MG63 (cell line): ENCODE results near the gene ZDHHC14. TPM values are rescaled to one million over a fixed set of nuclear protein-coding genes. Genes with fewer than 3 reads are reported as not detected.
A peak's percentile ranks its signal among the peaks of the same experiment; 100 is the strongest.

Experiments used
- DNase-seq: peaks from one replicate; pipeline ENCODE4 v3.0.0-alpha.2; 2020
- H3K27me3 ChIP-seq: fragments of 250-450 bp; sonication (Bioruptor Pico); 2 replicates; pipeline ENCODE4 v1.5.1; 2020; ENCODE audit warnings: mild to moderate bottlenecking, moderate library complexity
- H3K36me3 ChIP-seq: fragments of 250-450 bp; sonication (Bioruptor Pico); 2 replicates; pipeline ENCODE4 v1.5.1; 2020; ENCODE audit warnings: mild to moderate bottlenecking, moderate library complexity
- H3K4me3 ChIP-seq: fragments of 250-450 bp; sonication (Bioruptor Pico); 2 replicates; pipeline ENCODE4 v1.5.1; 2020; ENCODE audit warnings: mild to moderate bottlenecking, moderate library complexity
- H3K9me3 ChIP-seq: fragments of 250-450 bp; sonication (Bioruptor Pico); 2 replicates; pipeline ENCODE4 v1.5.1; 2020; ENCODE audit warnings: mild to moderate bottlenecking, moderate library complexity
- total RNA-seq: library from RNA; depleted of rRNA; stranded (reverse); fragments of >200 nt; shearing (Covaris generic); gene quantifications from 2 replicates; pipeline ENCODE4 v1.2.3, GENCODE V29; 2014; ENCODE audit warnings: low replicate concordance

ZDHHC14 gene
- total RNA-seq, 1 experiment from 2014 or later, result 4.4 TPM

- Histone ChIP-seq H3K4me3 (no peak overlapping the region), H3K27me3 (no peaks in the 10 kb centered on the region)
- DNase-seq, result no peak
Measured at GRCh38 chr6:157510323-157511188, 129.6 kb downstream of the ZDHHC14 start.

DNA sequence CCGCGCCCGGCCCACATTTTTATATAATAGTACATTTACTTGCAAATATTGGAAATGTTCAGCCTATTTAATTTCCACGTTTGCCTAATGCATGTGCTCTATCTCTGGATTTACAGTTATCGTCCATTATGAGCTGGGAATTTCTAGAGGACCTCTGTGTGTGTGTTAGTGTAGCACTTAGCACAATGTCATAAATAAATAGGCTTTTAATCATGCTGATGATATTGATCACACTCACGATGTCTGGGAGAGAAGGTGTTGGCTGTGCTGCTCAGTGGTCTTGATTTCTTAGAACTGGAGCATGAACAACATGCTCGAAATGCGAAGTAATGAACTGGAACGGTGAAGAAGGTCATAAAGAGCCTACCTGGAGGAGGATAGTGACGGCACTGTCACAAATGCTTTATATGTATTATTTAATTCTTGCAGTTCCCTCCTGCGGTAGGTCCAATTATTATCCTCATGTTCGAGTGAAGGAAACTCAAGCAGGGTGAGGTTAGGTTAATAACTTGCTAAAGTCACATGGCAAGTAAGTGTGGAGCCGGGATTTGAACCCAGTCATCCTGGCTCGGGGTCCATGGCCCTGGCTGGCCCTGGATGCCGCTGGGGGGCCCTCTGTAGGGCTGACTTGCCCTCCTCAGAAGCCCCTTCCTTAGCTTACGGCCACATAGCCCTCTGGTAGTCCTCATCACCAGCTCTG is 130.8 kb downstream of the ZDHHC14 start:
- DNase-seq, result no peak
- Histone ChIP-seq H3K4me3 (no peak overlapping the region), H3K27me3 (no peaks in the 10 kb centered on the region)

More at GRCh38 chr6:157510323-157511188, 129.6 kb downstream of the ZDHHC14 start:
- peaks cover 5% of the 10 kb centered on the region; the same call in 1 of the 2 replicates for H3K9me3 ChIP-seq
- no peaks in the 10 kb centered on the region for H3K36me3 ChIP-seq

GRCh38 chr6:157512382-157512682 is 131.3 kb downstream of the ZDHHC14 start:
- no peaks in the 10 kb centered on the region for H3K9me3 ChIP-seq
- H3K4me3 ChIP-seq, result no peak overlapping the region
- no peaks in the 10 kb centered on the region for H3K36me3 ChIP-seq
- no peak for DNase-seq
- no peaks in the 10 kb centered on the region for H3K27me3 ChIP-seq

More for the DNA sequence above, 130.8 kb downstream of the ZDHHC14 start:
- Histone ChIP-seq H3K36me3 (no peaks in the 10 kb centered on the region), H3K9me3 (no peaks in the 10 kb centered on the region)

DNA sequence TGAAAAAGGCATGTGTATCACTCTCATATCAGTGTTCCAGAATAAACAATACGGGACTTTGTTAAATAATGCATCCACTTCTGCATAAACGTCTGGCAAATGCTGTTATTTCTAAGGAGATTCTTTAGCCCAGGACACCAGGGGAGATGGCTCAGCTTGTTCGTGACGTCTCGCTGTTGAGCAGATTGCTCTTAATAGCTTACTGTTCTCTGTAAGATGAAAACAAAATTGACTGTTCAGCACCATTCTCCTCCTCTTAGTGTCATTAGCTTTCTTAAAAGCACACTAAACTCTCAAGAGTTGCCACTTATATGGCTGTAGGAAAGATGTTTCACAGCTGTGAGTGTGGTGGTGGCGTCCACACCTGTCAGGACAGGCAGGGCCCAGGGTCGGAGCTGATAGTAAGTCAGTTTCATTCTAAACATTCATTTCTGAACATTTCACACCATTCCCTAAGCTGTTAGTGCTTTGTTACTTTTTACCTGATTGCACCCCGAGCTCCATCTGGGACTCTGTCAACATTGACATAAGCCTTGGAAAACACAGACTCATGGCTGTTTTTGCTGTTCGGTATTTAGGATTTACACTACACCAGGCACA is 132.1 kb downstream of the ZDHHC14 start:
- H3K27me3 ChIP-seq, result no peaks in the 10 kb centered on the region
- DNase-seq, result no peak
- no peaks in the 10 kb centered on the region for H3K36me3 ChIP-seq
- H3K4me3 ChIP-seq, result no peak overlapping the region
- no peaks in the 10 kb centered on the region for H3K9me3 ChIP-seq

DNA sequence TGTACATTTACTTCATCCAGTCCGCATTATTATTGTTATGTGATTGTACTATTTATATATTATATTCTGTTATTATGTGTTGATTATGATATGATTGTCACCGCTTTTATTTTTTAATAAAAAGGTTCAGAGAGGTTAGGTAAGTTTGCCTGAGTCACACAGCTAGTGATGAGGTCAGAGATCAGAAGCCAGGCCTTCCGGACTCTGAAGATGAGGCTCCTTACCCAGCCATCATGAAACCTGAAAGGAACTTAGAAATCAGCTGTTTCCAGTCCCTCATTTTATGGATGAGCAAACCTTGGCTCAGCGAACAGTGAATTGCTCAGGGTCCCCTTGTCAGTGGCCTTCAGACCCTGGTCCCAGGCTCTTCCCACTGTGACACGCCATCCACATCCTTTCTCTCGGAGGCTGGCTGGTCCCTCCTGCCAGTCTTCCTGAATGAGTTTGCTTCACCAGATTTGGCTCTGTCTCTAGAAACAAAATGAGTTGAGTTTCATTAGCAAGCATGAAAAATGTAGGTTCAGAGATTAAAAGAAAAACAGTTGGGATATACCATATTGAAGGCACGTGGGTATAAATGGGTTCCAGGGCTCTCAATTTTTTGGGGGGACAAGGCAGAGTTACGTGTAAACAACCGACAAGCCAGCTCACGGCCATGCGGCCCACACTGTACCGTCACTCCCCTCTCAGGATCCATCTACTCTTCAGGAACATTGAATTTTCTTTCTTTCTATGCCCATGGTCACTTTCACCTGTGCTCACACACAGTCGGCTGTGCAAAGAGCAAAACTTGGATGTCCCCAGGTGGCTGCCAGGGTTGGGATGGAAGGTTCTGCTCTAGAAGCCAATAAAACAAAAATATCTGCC is 132.9 kb downstream of the ZDHHC14 start:
- no peaks in the 10 kb centered on the region for H3K9me3 ChIP-seq
- no peak overlapping the region for H3K4me3 ChIP-seq
- H3K27me3 ChIP-seq, result no peaks in the 10 kb centered on the region
- DNase-seq, result no peak
- H3K36me3 ChIP-seq, result no peaks in the 10 kb centered on the region

DNA sequence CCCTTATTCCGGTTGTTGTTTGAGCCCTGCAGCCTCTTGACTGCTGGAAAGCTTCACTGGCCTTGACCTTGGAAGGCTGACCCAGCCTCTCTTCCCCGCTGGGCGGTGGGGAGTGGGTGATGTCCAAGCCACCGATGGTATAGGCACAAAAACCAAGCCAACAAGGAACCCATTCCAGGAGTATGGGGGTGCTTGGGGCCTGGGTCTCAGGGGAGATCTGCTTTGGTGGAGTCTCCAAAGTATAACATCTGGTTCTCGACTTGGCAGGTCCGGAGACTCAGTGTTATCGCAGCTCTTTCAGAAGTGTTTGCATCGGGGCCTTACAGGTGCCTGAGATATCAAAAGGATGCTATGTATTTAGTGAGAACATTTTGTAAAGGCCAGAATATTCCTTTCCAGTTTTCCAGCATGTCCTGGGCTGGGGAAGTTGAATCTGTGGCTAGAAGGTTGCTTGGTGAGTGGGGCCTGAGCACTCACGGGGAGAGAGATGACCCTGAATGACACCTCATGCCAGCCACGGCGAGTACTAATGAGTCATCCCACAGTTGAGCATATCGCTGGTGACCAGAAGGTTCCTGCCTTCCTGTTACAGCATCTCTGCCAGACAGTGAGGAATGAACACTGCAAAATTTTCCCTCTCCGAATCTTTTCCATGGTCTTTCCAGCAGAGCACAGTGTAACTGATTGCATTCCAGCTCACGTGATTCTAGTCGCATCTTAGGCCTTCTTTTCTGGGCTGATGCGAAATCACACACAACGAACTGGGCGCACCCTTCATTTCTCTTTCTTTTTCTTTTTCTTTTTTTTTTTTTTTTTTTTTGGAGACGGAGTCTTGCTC is 133.9 kb downstream of the ZDHHC14 start:
- no peak overlapping the region for H3K4me3 ChIP-seq
- no peaks in the 10 kb centered on the region for H3K36me3 ChIP-seq
- H3K9me3 ChIP-seq, result no peaks in the 10 kb centered on the region
- no peaks in the 10 kb centered on the region for H3K27me3 ChIP-seq
- peak; percentile 65 for DNase-seq

DNA sequence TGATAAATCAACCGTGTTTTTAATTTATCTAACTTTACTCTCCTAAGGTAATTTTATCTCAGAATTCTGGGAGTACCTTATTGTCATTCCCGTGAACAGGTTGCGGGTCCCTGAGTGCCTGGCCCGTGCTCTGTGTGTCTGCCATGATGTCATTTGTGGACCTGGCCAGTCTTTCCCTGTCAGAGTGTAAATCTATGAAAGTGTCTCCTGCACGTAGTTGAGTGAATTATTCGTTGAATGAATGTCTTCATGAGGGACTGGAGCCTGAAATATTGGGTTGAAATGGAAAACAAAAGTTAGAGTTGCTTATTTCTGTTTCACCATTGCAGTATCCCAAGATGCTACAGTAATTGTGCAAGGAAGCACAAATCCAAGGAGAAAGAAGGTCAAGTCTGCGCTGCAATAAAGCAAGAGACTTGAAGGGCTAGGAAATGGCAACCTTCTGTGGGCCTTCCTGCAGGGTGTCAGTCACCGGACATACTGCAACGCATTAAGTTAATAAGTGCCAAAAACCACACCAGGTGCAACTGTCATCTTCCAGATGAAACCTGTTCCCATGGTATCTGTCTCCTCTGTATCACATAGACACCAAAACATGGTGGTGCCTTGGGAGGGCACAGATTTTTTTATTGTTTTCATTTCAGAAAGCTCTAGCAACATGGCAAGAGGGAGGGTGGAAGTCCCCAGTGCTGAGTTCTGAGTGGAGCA is 135.5 kb downstream of the ZDHHC14 start:
- H3K36me3 ChIP-seq, result no peaks in the 10 kb centered on the region
- H3K27me3 ChIP-seq, result no peaks in the 10 kb centered on the region
- no peak overlapping the region for H3K4me3 ChIP-seq
- H3K9me3 ChIP-seq, result no peaks in the 10 kb centered on the region
- no peak for DNase-seq

GRCh38 chr6:157517601-157518359 is 136.8 kb downstream of the ZDHHC14 start:
- no peak for DNase-seq
- Histone ChIP-seq H3K27me3 (no peaks in the 10 kb centered on the region), H3K9me3 (no peaks in the 10 kb centered on the region), H3K36me3 (no peaks in the 10 kb centered on the region), H3K4me3 (no peak overlapping the region)

DNA sequence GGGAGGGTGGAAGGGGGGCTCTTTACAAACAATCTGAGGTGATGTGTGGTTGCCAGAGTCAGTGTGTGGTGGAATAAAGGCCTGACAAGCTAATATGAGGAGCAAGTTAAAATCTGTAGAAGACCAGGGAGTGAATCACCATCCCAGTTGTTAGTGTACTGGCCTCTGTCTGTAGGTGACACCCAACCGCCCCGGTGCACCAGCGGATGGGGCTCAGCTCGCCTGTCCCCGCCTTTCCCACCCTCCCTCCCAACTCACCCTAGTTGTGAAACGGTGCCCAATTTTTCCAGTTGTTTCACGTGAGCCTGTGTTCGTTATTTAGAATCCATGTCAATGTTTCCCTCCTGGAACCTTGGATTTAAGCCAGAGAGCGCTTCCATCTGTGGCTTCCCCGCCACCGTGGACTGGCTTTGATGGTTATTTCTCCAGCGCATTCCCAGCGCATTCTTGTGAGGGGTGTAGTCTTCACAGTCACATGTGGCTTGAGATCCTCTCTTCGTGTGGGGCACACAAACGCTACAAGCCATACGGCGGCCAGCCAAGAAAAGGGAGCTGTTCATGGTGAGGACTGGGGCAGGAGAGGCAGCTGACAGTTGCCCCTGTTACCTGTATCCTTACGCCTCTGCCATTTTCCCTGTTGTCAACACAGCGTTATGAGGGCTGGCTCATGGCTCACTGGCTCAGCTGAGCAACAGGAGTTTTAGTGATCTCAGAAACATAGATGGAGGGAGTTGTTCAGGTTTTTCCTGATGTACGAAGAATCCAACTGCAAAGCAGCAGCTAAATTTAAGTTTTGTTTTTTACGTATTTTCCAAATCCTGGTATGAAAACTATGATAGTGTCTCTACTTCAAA is 137.6 kb downstream of the ZDHHC14 start:
- H3K36me3 ChIP-seq, result no peaks in the 10 kb centered on the region
- no peaks in the 10 kb centered on the region for H3K27me3 ChIP-seq
- DNase-seq, result no peak
- no peaks in the 10 kb centered on the region for H3K9me3 ChIP-seq
- no peak overlapping the region for H3K4me3 ChIP-seq

GRCh38 chr6:157519255-157520116 is 138.5 kb downstream of the ZDHHC14 start:
- no peak overlapping the region for H3K4me3 ChIP-seq
- no peaks in the 10 kb centered on the region for H3K36me3 ChIP-seq
- no peaks in the 10 kb centered on the region for H3K27me3 ChIP-seq
- H3K9me3 ChIP-seq, result no peaks in the 10 kb centered on the region
- no peak for DNase-seq

GRCh38 chr6:157520117-157520406 is 139.1 kb downstream of the ZDHHC14 start:
- H3K36me3 ChIP-seq, result no peaks in the 10 kb centered on the region
- no peaks in the 10 kb centered on the region for H3K9me3 ChIP-seq
- no peak overlapping the region for H3K4me3 ChIP-seq
- DNase-seq, result no peak
- H3K27me3 ChIP-seq, result no peaks in the 10 kb centered on the region

DNA sequence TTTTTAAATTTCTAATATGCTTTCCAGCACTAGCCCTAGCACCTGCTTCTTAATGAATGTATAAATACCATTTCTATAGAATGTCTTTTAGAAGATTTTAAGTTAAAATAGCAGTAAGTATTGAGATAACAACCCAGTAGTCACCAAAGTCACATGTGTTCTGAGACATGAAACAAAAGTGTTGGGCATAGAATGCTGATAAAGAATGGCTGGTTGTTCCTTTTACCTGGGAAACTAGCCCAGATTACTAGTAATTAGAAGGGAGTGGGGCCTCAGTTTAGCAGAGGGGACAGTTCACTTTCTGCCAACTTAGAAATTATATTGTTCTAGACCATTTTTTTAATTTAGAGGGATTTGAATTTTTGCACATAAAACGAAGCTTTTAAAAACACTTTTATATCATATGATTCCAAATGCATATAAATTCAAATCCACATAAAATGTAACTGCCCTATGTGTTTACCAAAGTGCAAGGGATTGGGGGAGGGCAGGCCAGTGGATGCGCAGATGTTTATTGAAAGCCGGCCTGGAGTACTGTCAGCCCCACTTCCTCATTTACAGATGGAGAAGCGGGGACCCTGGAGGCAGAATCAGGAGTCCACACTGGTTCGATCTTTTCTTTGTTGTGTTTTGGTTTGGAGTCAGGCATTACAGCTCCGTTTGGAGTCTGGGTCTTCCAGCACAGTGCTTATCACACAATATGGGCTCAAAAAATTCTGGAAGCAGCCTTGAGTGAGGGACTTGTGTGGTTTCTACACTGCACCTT is 139.8 kb downstream of the ZDHHC14 start:
- Histone ChIP-seq H3K9me3 (no peaks in the 10 kb centered on the region), H3K27me3 (no peaks in the 10 kb centered on the region), H3K36me3 (no peaks in the 10 kb centered on the region)

More for the DNA sequence above, 139.8 kb downstream of the ZDHHC14 start:
- DNase-seq, result no peak
- H3K4me3 ChIP-seq, result no peak overlapping the region
